Chondrocyte (in vitro differentiated cells): Measurements from ENCODE around the gene NEDD8. TPM values are rescaled to one million over a fixed set of nuclear protein-coding genes. Genes with fewer than 3 reads are reported as not detected.

Experiments
- DNase-seq: peaks from one replicate; pipeline ENCODE4 v3.0.0; 2021; ENCODE audit warnings: mixed read lengths, low spot score
- H3K27ac Mint-ChIP-seq: one replicate; pipeline ENCODE4 v1.8.0; 2021; ENCODE audit warnings: mild to moderate bottlenecking, moderate library complexity, mixed read lengths; ENCODE audit not compliant: unreplicated experiment
- H3K27me3 Mint-ChIP-seq: 2 replicates; pipeline ENCODE4 v1.8.0; 2021; ENCODE audit warnings: low read depth, mixed read lengths
- H3K36me3 Mint-ChIP-seq: 2 replicates; pipeline ENCODE4 v1.8.0; 2021; ENCODE audit warnings: low read depth, mixed read lengths
- H3K4me1 Mint-ChIP-seq: 2 replicates; pipeline ENCODE4 v1.8.0; 2021; ENCODE audit warnings: low read depth, mild to moderate bottlenecking, mixed read lengths
- H3K4me3 Mint-ChIP-seq: one replicate; pipeline ENCODE4 v1.8.0; 2021; ENCODE audit warnings: mild to moderate bottlenecking, moderate library complexity, mixed read lengths; ENCODE audit not compliant: unreplicated experiment
- H3K9me3 Mint-ChIP-seq: 2 replicates; pipeline ENCODE4 v1.8.0; 2021; ENCODE audit warnings: low read depth, mixed read lengths
- total RNA-seq: library from RNA; stranded (reverse); gene quantifications from 3 replicates; pipeline ENCODE4 v1.2.1, GENCODE V29; 2021
- TF ChIP-seq, protein P1 (sequence below): fragments of 200-600 bp; sonication (generic); IDR thresholded peaks from 2 replicates; pipeline ENCODE4 v1.5.0; 2021; ENCODE audit warnings: antibody characterized with exemption, mild to moderate bottlenecking, moderate library complexity

NEDD8 gene
- total RNA-seq, 1 donor from 2014 or later: 154 TPM

DNA sequence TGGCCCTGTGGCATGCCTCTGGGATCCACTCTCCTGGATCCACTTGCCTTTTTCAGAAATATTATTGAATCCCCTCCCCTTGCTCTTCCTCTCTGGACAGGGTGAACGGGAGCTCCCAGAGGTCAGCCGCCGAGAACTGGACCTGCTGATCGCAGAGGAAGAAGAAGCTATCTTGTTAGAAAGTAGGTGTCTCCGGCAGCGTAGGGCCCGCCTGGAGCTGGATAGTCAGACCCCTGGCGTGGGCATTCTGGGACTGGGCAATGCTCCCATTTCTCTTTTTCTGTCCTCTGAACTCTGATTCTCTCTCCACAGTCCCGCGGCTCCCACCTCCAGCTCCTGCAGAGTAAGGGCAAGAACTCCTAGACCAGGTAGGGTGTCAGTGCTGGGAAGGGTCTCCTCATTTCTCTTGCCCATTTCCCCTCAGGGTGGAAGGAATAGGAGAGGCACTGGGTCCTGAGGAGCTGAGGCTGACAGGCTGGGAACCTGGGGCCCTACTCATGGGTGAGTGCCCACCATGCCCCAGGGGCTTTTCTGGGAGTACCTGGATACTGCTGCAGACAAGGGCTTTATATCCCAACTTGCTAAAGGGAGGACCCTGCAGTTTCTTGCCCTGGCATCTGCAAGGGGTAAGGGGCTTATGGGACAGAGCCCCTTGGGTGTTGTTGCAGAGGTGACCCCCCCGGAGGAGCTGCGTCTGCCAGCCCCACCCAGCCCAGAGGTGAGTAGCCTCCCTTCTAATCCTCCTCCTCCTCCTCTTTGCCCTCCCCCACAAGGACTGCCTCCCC is 54.9 kb downstream of the NEDD8 start:
- H3K36me3 Mint-ChIP-seq: peaks cover 15% of the 10 kb centered on the region
- TF ChIP-seq, protein P1, sequence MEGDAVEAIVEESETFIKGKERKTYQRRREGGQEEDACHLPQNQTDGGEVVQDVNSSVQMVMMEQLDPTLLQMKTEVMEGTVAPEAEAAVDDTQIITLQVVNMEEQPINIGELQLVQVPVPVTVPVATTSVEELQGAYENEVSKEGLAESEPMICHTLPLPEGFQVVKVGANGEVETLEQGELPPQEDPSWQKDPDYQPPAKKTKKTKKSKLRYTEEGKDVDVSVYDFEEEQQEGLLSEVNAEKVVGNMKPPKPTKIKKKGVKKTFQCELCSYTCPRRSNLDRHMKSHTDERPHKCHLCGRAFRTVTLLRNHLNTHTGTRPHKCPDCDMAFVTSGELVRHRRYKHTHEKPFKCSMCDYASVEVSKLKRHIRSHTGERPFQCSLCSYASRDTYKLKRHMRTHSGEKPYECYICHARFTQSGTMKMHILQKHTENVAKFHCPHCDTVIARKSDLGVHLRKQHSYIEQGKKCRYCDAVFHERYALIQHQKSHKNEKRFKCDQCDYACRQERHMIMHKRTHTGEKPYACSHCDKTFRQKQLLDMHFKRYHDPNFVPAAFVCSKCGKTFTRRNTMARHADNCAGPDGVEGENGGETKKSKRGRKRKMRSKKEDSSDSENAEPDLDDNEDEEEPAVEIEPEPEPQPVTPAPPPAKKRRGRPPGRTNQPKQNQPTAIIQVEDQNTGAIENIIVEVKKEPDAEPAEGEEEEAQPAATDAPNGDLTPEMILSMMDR: no peak
- no peak overlapping the region for H3K27ac Mint-ChIP-seq
- no peaks in the 10 kb centered on the region for H3K9me3 Mint-ChIP-seq
- no peaks in the 10 kb centered on the region for H3K27me3 Mint-ChIP-seq
- no peak for DNase-seq
- no peaks in the 10 kb centered on the region for H3K4me1 Mint-ChIP-seq
- no peak overlapping the region for H3K4me3 Mint-ChIP-seq

DNA sequence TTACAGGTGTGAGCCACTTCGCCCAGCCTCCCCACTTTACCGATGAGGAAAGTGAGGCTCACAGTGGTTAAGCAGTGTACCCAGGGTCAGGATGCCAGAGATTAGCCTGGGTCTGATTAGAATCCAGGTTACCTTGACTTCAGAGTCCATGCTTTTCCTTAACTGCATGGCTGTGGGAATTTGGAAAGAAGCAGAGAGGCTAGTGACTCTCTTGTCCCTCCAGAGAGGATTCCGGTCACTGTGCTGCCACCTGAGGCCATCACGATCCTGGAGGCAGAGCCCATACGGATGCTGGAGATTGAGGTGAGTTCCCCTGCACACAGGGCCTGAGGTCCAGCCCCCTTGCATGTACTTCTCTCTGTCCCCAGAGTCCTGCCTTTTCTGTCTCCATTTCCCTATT is 55.6 kb downstream of the NEDD8 start:
- TF ChIP-seq, protein P1: no peak
- H3K27me3 Mint-ChIP-seq: no peaks in the 10 kb centered on the region
- H3K36me3 Mint-ChIP-seq: peaks cover 11% of the 10 kb centered on the region
- no peak overlapping the region for H3K27ac Mint-ChIP-seq
- no peak for DNase-seq
- H3K9me3 Mint-ChIP-seq: no peaks in the 10 kb centered on the region
- H3K4me3 Mint-ChIP-seq: no peak overlapping the region
- no peaks in the 10 kb centered on the region for H3K4me1 Mint-ChIP-seq

DNA sequence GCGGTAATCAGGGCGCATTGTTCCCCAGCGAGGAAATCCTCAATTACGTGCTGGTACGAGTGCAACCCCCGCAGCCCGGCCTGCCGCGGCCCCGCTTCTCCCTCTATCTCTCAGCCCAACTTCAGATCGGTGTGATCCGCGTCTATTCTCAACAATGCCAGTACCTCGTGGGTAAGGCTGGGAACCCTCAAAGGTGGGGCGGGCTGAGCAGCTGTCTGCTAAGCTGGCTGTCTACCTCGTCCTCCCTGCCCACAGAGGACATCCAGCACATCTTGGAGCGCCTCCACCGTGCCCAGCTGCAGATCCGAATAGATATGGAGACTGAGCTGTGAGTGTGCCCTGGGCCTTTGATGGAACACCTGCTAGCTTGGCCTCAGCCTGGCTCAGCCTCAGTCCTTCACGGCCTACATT is 59.3 kb downstream of the NEDD8 start:
- Mint-ChIP-seq H3K4me3 (no peak overlapping the region), H3K4me1 (no peaks in the 10 kb centered on the region), H3K36me3 (peaks cover 10% of the 10 kb centered on the region)

DNA sequence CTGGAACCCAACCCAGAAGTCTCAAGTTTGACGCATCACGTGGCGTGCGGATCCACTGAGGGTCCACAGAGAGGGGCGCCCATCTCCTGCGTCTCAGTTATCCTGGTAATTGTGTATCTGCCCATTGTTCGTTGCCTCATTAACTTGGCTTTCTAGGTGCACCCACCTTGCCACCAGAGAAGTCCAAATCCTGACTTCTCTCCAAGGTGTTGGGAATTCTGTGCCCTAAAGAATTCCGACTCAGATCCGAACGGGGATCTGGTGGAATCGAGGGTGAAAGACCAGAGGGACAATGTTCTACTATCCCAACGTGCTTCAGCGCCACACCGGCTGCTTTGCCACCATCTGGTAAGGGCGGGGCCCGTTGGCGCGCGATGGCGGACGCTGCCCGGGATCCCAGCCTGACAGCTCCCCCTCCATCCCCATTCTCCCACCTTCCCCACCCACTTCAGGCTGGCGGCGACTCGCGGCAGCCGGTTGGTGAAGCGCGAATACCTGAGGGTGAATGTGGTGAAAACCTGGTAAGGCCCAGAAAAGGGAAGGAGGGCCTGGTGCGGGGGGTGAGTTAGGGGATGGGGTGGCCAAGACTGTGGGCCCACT is 59.8 kb downstream of the NEDD8 start:
- Mint-ChIP-seq H3K4me1 (no peaks in the 10 kb centered on the region), H3K9me3 (no peaks in the 10 kb centered on the region), H3K36me3 (peaks cover 13% of the 10 kb centered on the region), H3K27me3 (no peaks in the 10 kb centered on the region), H3K27ac (no peak overlapping the region), H3K4me3 (no peak overlapping the region)
- DNase-seq: peak; percentile 83
- TF ChIP-seq, protein P1: no peak

More for the DNA sequence above, 59.3 kb downstream of the NEDD8 start:
- TF ChIP-seq, protein P1: no peak
- Mint-ChIP-seq H3K9me3 (no peaks in the 10 kb centered on the region), H3K27ac (no peak overlapping the region), H3K27me3 (no peaks in the 10 kb centered on the region)
- peak; percentile 79 for DNase-seq

DNA sequence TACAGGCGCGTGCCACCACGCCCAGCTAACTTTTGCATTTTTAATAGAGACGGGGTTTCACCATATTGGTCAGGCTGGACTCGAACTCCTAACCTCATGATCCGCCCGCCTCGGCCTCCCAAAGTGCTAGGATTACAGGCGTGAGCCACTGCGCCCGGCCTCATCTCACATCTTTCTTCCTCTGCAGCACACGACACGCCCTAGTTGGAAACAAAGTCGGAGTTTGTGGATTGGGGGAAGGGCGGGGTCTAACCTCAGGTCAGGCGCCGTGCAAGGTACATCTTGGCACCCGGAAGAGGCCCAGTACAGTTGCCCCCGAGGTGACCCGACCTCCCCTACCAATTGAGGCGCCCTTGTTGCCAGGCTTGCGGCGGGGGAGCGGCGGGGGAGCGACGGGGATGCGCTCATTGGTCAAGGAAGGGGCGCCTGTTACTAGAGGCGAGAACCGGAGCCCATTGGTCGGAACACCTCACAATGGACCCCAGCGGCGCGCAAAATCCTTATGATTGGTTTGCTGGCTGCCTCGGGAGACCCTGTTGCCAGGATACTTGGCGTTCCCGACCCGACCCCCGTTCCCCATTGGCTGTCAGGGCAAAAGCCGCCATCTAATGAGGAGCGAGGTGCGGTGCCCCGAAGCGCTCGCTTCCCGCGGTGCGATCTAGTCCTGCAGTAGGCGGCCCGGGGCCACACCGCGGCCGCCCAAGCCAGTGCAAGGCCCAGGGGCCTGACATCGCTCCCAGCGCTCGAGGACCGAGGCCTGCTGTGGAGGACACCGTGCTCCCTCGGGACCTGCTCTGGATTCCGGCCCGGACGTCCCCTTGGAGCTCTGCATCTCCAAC is 60.5 kb downstream of the NEDD8 start, which contains the start of gene REC8:
REC8 (plus strand) TSS at position 659 of the 839 bp plus-strand sequence. CDS start 473 bp downstream, outside the sequence.
- Mint-ChIP-seq H3K27ac (no peak within 1 kb of the TSS), H3K36me3 (peaks cover 14% of the 10 kb centered on the region), H3K27me3 (no peaks in the 10 kb centered on the region), H3K4me3 (peak within 1 kb of the TSS; percentile 55), H3K4me1 (no peaks in the 10 kb centered on the region), H3K9me3 (no peaks in the 10 kb centered on the region)
- TF ChIP-seq, protein P1: no peak
- DNase-seq: peak; percentile 93
